Pancreas (tissue), 10 donors: ENCODE results near the gene CTNNA3. TPM values are rescaled to one million over a fixed set of nuclear protein-coding genes. Genes with fewer than 3 reads are reported as not detected.

Experiments used
- ATAC-seq, 4 donors: fragments of 200-7000 bp; cut with Tn5 transposase; one replicate each; pipeline versions ENCODE4 v1.8.0 to v1.9.1; 2020; ENCODE audit warnings: mild to moderate bottlenecking in 4 of 4, moderate library complexity in 4 of 4
- DNase-seq, 6 donors: peaks; one replicate each; pipeline ENCODE4 v3.0.0-alpha.2; 2020
- FAIRE-seq: peaks from 2 replicates; lab custom pipeline; 2012; peaks lifted over from hg19 to GRCh38; lab: Jason Lieb, UNC
- H3K27ac ChIP-seq, 4 donors: fragments of 200-600 bp; sonication (generic); 1 replicate in 3 of 4; 2 replicates in 1 of 4; pipeline versions ENCODE4 v1.5.0 to v1.8.0; 2020
- H3K27me3 ChIP-seq, 4 donors: fragments of 200-600 bp; one replicate each; pipeline ENCODE4 v1.8.0; 2021
- H3K36me3 ChIP-seq, 3 donors: fragments of 200-600 bp; sonication (generic) in 1 of 3; one replicate each; pipeline versions ENCODE4 v1.5.0 to v1.8.0; 2020 to 2021
- H3K4me1 ChIP-seq, 3 donors: fragments of 200-600 bp; one replicate each; pipeline ENCODE4 v1.8.0; 2021
- H3K4me3 ChIP-seq, 4 donors: fragments of 200-600 bp; sonication (generic) in 2 of 4; one replicate each; pipeline versions ENCODE4 v1.5.0 to v1.8.0; 2020 to 2021
- H3K9me3 ChIP-seq, 4 donors: fragments of 200-600 bp; one replicate each; pipeline ENCODE4 v1.8.0; 2021
- WGBS, 2 donors: extraction: QIAGEN DNeasy Blood & Tissue Kit; methylation state at CpG; one replicate each; pipeline ENCODE4 v1.1.7; 2013; 5-methylcytosine and 5-hydroxymethylcytosine counted together
- intact Hi-C, 3 donors: fragments of 100-400 bp; cut with DNase I; formaldehyde crosslinking; loops; one replicate each; pipeline versions ENCODE4 v1.11.1 to v1.14.2; 2022
- polyA plus RNA-seq, 2 donors: library from polyadenylated mRNA; stranded (reverse); fragments of 200-250 nt; gene quantifications; one replicate each; pipeline ENCODE4 v1.2.3, GENCODE V29; 2013
- total RNA-seq, 6 donors: library from RNA; stranded (reverse); fragmentation: NEBNext Ultra II Directional in 4 of 6; extraction: Animal tissue kit (Norgen Biotek cat#: 25700) in 4 of 6; gene quantifications; one replicate each; pipeline versions ENCODE4 v1.2.1 to v1.2.4, GENCODE V29; 2021 to 2023
- TF ChIP-seq, protein P1 (sequence below), 4 donors: fragments of 200-600 bp; sonication (generic) in 3 of 4; IDR thresholded peaks; one replicate each; pipeline versions ENCODE4 v1.5.0 to v1.8.0; 2021; ENCODE audit warnings: antibody characterized with exemption in 4 of 4
- donor health status: healthy with polysubstance abuse.
- donor health status: DM: no; HTN: no; CAD: no; lungs with moderate emphysema.
- donor health status: DM: no; HTN: no; CAD: no.
- donor health status: control.
- donor health status: control.
- donor health status: Bipolar disorder and iron deficiency.
- donor health status: DM: yes; HTN: yes; CAD: no.
- donor health status: DM: no; HTN: no; CAD: no.
- donor health status: DM: no; HTN: no; CAD: no.
- donor health status: DM: yes; HTN: yes; CAD: no.

The CTNNA3 gene
- total and polyA plus RNA-seq, 8 donors: 0.02 to 0.83 (median 0.21) TPM

DNA sequence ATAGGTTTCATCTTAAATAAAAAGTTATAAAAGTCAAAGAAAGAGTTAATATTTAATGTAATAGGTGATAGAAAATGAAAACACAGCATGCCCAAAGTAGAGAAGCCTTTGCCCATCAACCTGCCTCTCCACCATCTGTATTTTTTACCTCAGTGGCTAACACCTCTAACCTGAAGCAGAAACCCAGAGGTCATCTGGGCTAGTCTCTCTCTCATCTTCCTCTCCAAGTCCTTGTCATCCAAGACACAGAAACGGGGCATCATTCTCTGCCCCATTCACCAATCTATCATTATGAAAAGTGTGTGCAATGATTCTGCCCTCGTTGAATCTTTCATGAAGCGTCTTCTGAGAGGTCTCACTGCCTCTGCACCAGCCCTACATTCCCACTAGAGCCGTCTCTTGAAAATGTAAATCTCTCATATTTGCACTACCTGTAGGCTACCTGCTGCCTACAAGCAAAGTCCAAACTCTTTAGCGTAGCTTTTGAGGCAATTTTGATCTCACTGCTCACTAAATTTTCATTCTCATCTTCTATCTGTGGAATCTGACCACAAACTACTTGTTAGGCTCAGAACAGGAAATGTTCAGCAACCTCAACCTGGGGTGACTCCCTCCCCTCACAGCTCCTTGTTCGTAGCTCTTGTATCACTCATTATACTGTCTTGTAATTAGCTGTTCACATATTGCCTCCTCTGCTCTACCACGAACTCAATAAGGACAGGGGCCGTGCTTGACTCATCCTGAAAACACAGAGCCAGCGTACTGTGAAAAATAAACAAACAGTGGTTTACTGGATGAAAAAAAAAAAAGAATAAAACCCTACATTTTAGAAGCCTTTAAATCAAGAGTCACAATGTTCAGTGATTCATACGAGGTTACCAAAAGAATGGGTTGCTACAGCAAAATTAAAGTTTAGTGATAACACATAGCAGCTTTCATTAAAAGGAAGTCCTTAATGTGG lies 83.1 kb downstream of the CTNNA3 start:
- WGBS, 2 donors: 69 to 81% methylated on average over 10 of the region's 10 CpGs

DNA sequence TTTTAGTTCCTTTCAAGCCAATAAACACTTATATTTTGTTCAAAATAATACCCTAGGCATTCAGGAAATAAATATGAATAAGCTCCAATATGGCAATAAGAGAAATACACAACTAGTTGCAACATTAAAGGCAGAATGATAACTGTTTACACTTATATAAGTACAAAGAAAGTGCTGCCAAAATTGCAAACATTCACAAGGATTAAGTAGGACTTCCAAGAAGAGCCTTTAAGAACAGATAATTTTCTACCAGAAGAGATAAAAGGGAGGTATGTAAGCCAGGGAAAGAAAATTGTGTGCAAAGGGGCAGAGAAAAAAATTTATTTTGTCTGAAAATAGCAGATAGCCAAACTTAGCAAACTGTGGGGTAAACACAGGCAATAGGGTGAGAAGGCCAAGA lies 83.8 kb downstream of the CTNNA3 start:
- no peak for FAIRE-seq
- no peak for DNase-seq
- Histone ChIP-seq H3K4me1 (no peaks in the 10 kb centered on the region), H3K36me3 (no peaks in the 10 kb centered on the region), H3K9me3 (no peaks in the 10 kb centered on the region), H3K27ac (no peak overlapping the region), H3K4me3 (no peak overlapping the region), H3K27me3 (no peaks in the 10 kb centered on the region)
- intact Hi-C loops: no loop called here
- ATAC-seq: no peak
- TF ChIP-seq, protein P1, sequence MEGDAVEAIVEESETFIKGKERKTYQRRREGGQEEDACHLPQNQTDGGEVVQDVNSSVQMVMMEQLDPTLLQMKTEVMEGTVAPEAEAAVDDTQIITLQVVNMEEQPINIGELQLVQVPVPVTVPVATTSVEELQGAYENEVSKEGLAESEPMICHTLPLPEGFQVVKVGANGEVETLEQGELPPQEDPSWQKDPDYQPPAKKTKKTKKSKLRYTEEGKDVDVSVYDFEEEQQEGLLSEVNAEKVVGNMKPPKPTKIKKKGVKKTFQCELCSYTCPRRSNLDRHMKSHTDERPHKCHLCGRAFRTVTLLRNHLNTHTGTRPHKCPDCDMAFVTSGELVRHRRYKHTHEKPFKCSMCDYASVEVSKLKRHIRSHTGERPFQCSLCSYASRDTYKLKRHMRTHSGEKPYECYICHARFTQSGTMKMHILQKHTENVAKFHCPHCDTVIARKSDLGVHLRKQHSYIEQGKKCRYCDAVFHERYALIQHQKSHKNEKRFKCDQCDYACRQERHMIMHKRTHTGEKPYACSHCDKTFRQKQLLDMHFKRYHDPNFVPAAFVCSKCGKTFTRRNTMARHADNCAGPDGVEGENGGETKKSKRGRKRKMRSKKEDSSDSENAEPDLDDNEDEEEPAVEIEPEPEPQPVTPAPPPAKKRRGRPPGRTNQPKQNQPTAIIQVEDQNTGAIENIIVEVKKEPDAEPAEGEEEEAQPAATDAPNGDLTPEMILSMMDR (IDR thresholded peaks at IDR 0.05): no peak

More for the DNA sequence above, 83.1 kb downstream of the CTNNA3 start:
- intact Hi-C loops: no loop called here
- no peaks in the 10 kb centered on the region for H3K36me3 ChIP-seq
- no peak overlapping the region for H3K27ac ChIP-seq
- H3K27me3 ChIP-seq: no peaks in the 10 kb centered on the region
- no peak overlapping the region for H3K4me3 ChIP-seq
- DNase-seq (no peak), FAIRE-seq (no peak), ATAC-seq (no peak)
- H3K9me3 ChIP-seq: no peaks in the 10 kb centered on the region
- no peaks in the 10 kb centered on the region for H3K4me1 ChIP-seq
- TF ChIP-seq, protein P1 (IDR thresholded peaks at IDR 0.05): no peak

DNA sequence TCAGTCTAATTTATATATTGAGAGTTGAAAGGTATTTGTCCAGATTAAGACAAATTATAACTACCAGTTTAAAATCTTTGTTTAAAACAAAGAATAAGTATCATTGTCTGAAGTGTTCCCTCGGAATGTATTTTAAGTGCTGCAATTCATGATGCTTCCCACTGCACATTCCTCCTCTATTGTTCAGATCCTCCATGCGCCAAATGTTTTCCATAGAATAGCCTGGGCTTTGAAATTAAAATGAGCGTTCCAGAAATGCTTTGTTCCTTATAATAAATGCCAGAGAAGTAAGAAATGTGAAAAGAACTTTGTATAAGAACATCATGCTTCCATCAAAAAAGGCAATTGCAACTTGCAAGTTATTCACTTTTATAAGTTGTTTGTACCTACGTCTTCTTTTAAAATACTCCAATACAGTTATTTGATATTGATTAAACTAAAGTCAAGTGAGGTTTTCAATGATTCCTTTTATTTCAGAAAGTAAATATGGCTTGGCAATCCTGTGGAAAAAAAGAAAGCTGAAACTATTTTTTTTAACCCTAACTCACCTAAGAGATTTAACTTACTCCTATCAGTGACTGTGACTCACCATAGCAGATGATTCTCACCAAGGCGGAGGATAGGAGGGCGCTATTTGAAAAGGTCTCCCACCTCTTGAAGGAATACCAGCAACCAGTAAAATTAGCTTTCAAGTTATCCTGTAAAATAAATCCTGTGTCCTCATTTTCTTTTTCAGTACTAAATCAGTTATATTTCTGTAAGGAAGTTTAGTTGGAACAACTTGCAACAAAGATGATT lies 85.8 kb downstream of the CTNNA3 start:
- no peak overlapping the region for H3K4me3 ChIP-seq
- H3K36me3 ChIP-seq: no peaks in the 10 kb centered on the region
- 65 to 67% methylated on average over 6 of the region's 6 CpGs for WGBS, 2 donors
- no peak overlapping the region for H3K27ac ChIP-seq
- H3K27me3 ChIP-seq: no peaks in the 10 kb centered on the region
- DNase-seq: no peak
- intact Hi-C loops: no loop called here
- H3K4me1 ChIP-seq: no peaks in the 10 kb centered on the region
- TF ChIP-seq, protein P1 (IDR thresholded peaks at IDR 0.05): no peak
- no peaks in the 10 kb centered on the region for H3K9me3 ChIP-seq
- no peak for FAIRE-seq
- ATAC-seq: no peak

DNA sequence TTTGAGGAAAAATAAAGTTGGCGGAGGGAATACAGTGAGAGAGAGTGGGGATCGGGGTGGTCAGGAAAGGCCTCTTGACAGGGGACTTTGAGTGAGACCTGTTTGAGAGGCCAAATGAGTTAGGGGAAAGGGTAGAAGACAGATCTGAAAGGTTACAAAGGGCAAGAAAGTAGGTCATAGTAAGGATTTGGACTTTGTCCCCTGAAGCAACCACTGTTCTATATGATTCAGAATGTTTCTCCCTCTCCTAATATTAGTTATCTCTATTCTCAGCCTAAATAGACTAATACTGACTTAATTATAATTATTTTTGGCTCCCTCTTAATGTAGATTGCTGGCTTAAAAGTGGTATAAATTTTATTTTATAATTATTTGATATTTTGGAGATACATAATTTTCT lies 88.0 kb downstream of the CTNNA3 start:
- Histone ChIP-seq H3K27me3 (no peaks in the 10 kb centered on the region), H3K36me3 (no peaks in the 10 kb centered on the region), H3K4me1 (no peaks in the 10 kb centered on the region), H3K27ac (no peak overlapping the region), H3K9me3 (no peaks in the 10 kb centered on the region), H3K4me3 (no peak overlapping the region)
- DNase-seq (no peak), FAIRE-seq (no peak), ATAC-seq (no peak)
- intact Hi-C loops: no loop called here
- 95% methylated on average over 2 of the region's 2 CpGs for WGBS, 2 donors
- TF ChIP-seq, protein P1 (IDR thresholded peaks at IDR 0.05): no peak
